Panc1 (cell line): Measurements from ENCODE around the gene CTNND2.

Experiments used
- POLR2AphosphoS5 ChIP-seq: IDR thresholded peaks from 2 replicates; pipeline ENCODE4 v1.6.1; 2012; ENCODE audit warnings: mild to moderate bottlenecking, low read depth, low read length, moderate library complexity
- SIN3A ChIP-seq: IDR thresholded peaks from 2 replicates; pipeline ENCODE4 v1.6.1; 2012; ENCODE audit warnings: low read depth, mild to moderate bottlenecking, low read length, moderate library complexity, borderline replicate concordance; ENCODE audit not compliant: insufficient read depth
- TCF7L2 ChIP-seq: IDR thresholded peaks from 2 replicates; pipeline ENCODE4 v1.6.1; 2011; ENCODE audit warnings: mild to moderate bottlenecking, low read depth, low read length, inconsistent platforms
- TF ChIP-seq, protein P1 (sequence below): fragments of 450-650 bp; IDR thresholded peaks from 2 replicates; pipeline ENCODE4 v1.5.1; 2017; ENCODE audit warnings: mild to moderate bottlenecking
- TF ChIP-seq, protein P2 (sequence below), 2 experiments: IDR thresholded peaks; 2 replicates each; pipeline ENCODE4 v1.6.1; 2011 to 2012; ENCODE audit warnings: low read depth in 2 of 2, control low read depth in 1 of 2, low read length in 1 of 2, mild to moderate bottlenecking in 1 of 2, moderate library complexity in 1 of 2; ENCODE audit not compliant: insufficient read depth in 1 of 2

DNA sequence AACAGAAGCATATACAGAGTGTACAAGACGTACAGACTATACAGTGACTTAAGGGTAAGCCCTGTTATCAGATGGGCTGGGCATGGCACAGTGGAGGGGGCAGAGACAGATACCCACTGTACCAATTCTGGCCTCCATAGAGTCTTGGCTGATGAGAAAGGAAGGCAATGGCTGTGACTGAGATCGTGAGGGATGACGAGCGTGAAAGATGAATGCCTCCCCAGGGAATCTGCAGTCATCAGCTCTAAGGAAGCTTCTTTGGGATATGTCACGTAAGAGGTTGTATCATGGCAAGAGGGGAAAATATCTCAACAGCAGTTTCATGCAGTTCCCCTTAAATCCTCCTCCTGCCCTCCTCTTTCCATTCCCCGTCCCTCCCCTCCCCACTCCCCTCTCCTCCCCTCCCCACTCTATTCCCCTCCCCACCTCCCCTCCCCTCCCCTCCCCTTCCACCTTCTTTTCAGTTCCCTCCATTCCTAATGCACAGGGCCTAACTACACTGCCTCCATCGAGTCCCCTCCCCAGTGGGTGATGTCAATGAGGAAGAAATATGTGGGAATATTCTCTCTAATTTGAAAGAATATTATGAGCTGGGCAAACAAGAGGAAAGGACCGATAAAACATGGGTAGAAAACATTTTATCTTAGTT is 916.8 kb downstream of the CTNND2 start:
- TF ChIP-seq, protein P1, sequence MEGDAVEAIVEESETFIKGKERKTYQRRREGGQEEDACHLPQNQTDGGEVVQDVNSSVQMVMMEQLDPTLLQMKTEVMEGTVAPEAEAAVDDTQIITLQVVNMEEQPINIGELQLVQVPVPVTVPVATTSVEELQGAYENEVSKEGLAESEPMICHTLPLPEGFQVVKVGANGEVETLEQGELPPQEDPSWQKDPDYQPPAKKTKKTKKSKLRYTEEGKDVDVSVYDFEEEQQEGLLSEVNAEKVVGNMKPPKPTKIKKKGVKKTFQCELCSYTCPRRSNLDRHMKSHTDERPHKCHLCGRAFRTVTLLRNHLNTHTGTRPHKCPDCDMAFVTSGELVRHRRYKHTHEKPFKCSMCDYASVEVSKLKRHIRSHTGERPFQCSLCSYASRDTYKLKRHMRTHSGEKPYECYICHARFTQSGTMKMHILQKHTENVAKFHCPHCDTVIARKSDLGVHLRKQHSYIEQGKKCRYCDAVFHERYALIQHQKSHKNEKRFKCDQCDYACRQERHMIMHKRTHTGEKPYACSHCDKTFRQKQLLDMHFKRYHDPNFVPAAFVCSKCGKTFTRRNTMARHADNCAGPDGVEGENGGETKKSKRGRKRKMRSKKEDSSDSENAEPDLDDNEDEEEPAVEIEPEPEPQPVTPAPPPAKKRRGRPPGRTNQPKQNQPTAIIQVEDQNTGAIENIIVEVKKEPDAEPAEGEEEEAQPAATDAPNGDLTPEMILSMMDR: no peak
- TF ChIP-seq, protein P2, sequence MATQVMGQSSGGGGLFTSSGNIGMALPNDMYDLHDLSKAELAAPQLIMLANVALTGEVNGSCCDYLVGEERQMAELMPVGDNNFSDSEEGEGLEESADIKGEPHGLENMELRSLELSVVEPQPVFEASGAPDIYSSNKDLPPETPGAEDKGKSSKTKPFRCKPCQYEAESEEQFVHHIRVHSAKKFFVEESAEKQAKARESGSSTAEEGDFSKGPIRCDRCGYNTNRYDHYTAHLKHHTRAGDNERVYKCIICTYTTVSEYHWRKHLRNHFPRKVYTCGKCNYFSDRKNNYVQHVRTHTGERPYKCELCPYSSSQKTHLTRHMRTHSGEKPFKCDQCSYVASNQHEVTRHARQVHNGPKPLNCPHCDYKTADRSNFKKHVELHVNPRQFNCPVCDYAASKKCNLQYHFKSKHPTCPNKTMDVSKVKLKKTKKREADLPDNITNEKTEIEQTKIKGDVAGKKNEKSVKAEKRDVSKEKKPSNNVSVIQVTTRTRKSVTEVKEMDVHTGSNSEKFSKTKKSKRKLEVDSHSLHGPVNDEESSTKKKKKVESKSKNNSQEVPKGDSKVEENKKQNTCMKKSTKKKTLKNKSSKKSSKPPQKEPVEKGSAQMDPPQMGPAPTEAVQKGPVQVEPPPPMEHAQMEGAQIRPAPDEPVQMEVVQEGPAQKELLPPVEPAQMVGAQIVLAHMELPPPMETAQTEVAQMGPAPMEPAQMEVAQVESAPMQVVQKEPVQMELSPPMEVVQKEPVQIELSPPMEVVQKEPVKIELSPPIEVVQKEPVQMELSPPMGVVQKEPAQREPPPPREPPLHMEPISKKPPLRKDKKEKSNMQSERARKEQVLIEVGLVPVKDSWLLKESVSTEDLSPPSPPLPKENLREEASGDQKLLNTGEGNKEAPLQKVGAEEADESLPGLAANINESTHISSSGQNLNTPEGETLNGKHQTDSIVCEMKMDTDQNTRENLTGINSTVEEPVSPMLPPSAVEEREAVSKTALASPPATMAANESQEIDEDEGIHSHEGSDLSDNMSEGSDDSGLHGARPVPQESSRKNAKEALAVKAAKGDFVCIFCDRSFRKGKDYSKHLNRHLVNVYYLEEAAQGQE (IDR thresholded peaks at IDR 0.05; ENCODE audit: insufficient read depth in 1 of 2, low read depth in 2 of 2, low read length in 1 of 2): no peak
- TF ChIP-seq POLR2AphosphoS5: no peak
- no peak for TF ChIP-seq TCF7L2
- no peak for TF ChIP-seq SIN3A
